IgD-negative memory B cell (primary cell): Measurements from ENCODE around the gene AKR1A1. TPM values are rescaled to one million over a fixed set of nuclear protein-coding genes. Genes with fewer than 3 reads are reported as not detected.

ENCODE experiments used
- H3K27ac Mint-ChIP-seq, 3 donors: one replicate each; pipeline ENCODE4 v1.8.0; 2020 to 2022; ENCODE audit warnings: mild to moderate bottlenecking in 3 of 3, mixed read lengths in 3 of 3, moderate library complexity in 1 of 3
- H3K27me3 Mint-ChIP-seq: one replicate; pipeline ENCODE4 v1.8.0; 2021; ENCODE audit warnings: mixed read lengths
- H3K36me3 Mint-ChIP-seq: one replicate; pipeline ENCODE4 v1.8.0; 2020; ENCODE audit warnings: mild to moderate bottlenecking, mixed read lengths
- H3K4me1 Mint-ChIP-seq, 3 donors: one replicate each; pipeline ENCODE4 v1.8.0; 2020 to 2022; ENCODE audit warnings: mixed read lengths in 3 of 3, mild to moderate bottlenecking in 1 of 3
- H3K4me3 Mint-ChIP-seq, 4 donors: one replicate each; pipeline ENCODE4 v1.8.0; 2020 to 2022; ENCODE audit warnings: mild to moderate bottlenecking in 4 of 4, mixed read lengths in 4 of 4, moderate library complexity in 3 of 4
- H3K9me3 Mint-ChIP-seq, 3 donors: one replicate each; pipeline ENCODE4 v1.8.0; 2020 to 2021; ENCODE audit warnings: mixed read lengths in 3 of 3, mild to moderate bottlenecking in 1 of 3
- polyA plus RNA-seq: library from polyadenylated mRNA; unstranded; fragments of 300-500 nt; fragmentation: Illumina TruSeq; gene quantifications from one replicate; pipeline ENCODE4 v1.2.3, GENCODE V29; 2021

The AKR1A1 gene
- polyA plus RNA-seq, 1 donor from 2014 or later, result 117 TPM

DNA sequence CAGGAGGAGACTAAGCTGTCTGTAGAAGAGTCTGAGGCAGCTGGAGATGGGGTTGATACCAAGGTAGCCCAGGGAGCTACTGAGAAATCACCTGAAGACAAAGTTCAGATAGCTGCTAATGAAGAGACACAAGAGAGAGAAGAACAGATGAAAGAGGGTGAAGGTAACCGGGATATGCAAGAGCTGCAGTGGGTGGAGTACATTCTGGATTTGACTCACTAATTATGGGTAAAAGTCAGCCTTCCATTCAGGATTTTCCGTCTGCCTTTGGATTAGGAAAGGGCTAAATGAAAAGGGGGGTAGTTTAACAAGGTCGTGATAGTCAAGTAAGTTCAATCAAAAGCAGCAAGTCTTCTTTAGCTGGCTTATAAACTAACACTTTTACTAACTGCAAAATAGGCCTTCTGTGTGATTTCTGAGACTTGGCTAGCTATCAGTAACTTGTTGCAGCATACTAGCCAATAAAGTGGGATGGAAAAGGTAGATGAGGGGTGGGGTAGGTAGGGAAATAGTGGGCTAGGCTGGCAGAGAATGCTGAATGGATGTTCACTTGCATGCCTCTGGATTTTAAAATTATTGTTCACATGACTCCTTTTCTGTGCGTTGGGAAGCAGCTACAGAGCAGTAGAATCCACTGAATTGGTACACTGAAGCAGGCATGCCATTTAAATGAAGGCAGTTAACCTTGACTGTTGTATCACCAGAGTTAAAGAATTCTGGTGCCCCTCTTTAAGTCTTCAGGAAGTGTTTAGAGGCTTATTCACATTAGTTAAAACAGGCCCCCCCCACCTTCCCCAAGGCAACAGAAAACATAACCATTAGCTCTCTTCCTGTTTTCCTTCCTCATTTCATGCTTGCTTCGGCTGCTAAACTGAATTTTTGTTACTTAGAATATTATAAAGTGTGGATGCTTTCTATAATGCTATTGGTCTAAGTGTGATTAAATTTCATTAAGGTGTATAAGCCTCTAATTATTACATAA is 57.8 kb downstream of the AKR1A1 start:
- H3K36me3 Mint-ChIP-seq, result peaks cover 19% of the 10 kb centered on the region
- peaks cover 27 to 38% (median 28%) of the 10 kb centered on the region in 3 donors for H3K4me1 Mint-ChIP-seq
- peak overlapping the region; percentile 22 to 92 (median 88) for H3K27ac Mint-ChIP-seq
- H3K4me3 Mint-ChIP-seq, result peak overlapping the region in 3 of 4 donors; percentile 1 to 93 (median 71)
- no peaks in the 10 kb centered on the region for H3K27me3 Mint-ChIP-seq
- H3K9me3 Mint-ChIP-seq, result no peaks in the 10 kb centered on the region

DNA sequence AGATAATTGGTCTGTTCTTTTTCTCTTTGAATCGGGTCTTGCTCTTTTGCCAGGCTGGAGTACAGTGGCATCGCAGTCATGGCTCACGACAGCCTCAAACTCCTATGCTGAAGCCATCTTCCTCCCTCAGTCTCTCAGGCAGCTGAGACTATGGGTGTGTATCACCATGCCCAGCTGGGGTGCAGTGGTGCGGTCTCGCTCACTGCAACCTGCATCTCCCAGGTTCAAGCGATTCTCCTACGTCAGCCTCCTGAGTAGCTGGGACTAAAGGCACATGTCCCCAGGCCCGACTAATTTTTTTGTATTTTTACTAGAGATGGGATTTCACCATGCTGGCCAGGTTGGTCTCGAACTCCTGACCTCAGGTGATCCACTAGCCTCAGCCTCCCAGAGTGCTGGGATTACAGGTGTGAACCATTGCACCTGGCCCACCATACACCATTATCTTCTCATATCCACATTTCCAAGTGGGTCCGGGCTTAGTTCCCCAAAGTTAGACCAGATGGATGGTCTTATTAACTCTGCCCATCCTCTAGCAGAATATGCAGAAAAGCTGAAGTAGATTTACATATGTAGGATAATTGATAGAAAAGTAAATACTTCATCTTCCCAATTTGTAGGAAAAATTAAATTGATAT is 60.1 kb downstream of the AKR1A1 start:
- H3K4me3 Mint-ChIP-seq, result no peak overlapping the region
- peaks cover 33 to 40% (median 37%) of the 10 kb centered on the region in 3 donors for H3K4me1 Mint-ChIP-seq
- peaks cover 8% of the 10 kb centered on the region for H3K36me3 Mint-ChIP-seq
- peak overlapping the region in 2 of 3 donors; percentile 14 to 80 for H3K27ac Mint-ChIP-seq
- H3K9me3 Mint-ChIP-seq, result no peaks in the 10 kb centered on the region
- H3K27me3 Mint-ChIP-seq, result no peaks in the 10 kb centered on the region

DNA sequence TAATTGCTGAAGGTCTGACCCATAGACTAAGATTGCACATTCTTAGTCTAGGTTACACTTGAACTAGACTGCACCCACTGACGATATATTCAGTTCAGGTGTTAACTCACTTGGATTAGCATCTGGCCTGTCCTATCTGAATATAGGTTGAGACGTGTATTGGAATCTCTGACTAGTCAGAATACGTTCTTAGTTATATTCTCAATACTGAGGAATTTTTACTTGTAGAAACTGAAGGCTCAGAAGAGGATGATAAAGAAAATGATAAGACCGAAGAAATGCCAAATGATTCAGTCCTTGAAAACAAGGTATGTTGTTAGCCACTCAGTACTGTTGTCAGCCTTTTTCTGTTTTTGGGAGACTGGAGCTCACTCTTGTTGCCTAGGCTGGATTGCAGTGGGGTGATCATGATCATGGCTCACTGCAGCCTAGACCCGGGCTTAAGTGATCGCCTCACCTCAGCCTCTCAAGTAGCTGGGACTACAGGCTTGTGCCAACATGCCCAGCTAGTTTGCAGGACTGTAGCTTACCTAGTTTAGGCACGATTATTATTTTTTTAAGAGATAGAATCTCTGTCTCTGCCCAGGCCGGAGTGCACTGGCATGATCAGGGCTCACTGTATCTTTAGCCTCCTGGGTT is 62.4 kb downstream of the AKR1A1 start:
- H3K27me3 Mint-ChIP-seq, result no peaks in the 10 kb centered on the region
- peaks cover 11% of the 10 kb centered on the region for H3K36me3 Mint-ChIP-seq
- H3K4me1 Mint-ChIP-seq, result peaks cover 30 to 31% (median 31%) of the 10 kb centered on the region in 3 donors
- H3K9me3 Mint-ChIP-seq, result no peaks in the 10 kb centered on the region
- no peak overlapping the region for H3K27ac Mint-ChIP-seq
- no peak overlapping the region for H3K4me3 Mint-ChIP-seq

DNA sequence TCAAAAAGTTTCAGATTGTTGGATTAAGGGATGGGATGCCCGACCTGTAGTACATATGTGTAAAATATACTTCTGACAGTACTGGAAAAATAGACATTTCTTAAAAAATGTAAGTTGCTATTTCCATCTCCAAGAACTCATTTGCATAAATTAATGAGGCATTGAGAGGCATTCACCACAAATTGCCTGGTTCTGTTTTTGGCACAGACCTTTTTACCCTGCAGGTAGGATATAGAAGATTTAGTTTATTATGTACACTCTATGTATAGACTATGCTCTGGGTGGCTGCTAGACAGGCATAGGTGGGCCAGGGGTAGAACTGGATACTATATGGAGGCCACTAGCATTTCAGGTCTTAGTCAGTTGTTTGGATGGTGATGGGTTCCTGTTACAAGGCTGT is 65.3 kb downstream of the AKR1A1 start:
- Mint-ChIP-seq H3K9me3 (no peaks in the 10 kb centered on the region), H3K27ac (peak overlapping the region in 1 of 3 donors; percentile 3), H3K36me3 (peaks cover 10% of the 10 kb centered on the region), H3K4me3 (peak overlapping the region in 2 of 4 donors; percentile 39 to 67), H3K27me3 (no peaks in the 10 kb centered on the region), H3K4me1 (peaks cover 14 to 17% (median 16%) of the 10 kb centered on the region in 3 donors)

DNA sequence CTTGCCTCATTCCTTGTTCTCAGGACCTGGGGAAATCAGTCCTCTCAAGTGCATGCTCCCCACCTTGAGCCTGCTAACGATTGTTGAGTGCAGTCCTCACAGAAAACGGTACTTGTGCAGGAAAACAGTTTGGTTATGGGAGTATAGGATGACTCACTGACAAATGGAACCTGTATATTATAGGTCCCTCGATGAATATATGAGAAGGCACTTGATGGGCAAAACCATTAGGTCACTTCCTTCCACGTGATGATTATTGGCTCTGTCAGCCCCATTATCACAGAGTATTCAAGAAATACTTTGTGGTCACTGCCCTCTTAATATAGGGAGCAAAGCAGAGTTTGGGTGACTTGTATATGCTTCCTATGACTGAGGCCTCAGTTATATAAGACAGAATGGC is 67.0 kb downstream of the AKR1A1 start:
- H3K4me3 Mint-ChIP-seq, result no peak overlapping the region
- peaks cover 14 to 17% (median 16%) of the 10 kb centered on the region in 3 donors for H3K4me1 Mint-ChIP-seq
- H3K36me3 Mint-ChIP-seq, result peaks cover 10% of the 10 kb centered on the region
- no peaks in the 10 kb centered on the region for H3K27me3 Mint-ChIP-seq
- H3K27ac Mint-ChIP-seq, result no peak overlapping the region
- no peaks in the 10 kb centered on the region for H3K9me3 Mint-ChIP-seq

GRCh38 chr1:45619149-45619921 is 68.7 kb downstream of the AKR1A1 start:
- H3K27me3 Mint-ChIP-seq, result no peaks in the 10 kb centered on the region
- H3K9me3 Mint-ChIP-seq, result no peaks in the 10 kb centered on the region
- H3K36me3 Mint-ChIP-seq, result peaks cover 7% of the 10 kb centered on the region
- H3K4me1 Mint-ChIP-seq, result peaks cover 14 to 17% (median 16%) of the 10 kb centered on the region in 3 donors
- no peak overlapping the region for H3K4me3 Mint-ChIP-seq
- H3K27ac Mint-ChIP-seq, result peak overlapping the region in 1 of 3 donors; percentile 67

Other genes with a start within 250 kb of the AKR1A1 start
- gene HPDL, start 223.9 kb upstream of the AKR1A1 start, polyA plus RNA-seq, result 1.3 TPM
- 18.6 TPM for gene TOE1, start 210.7 kb upstream of the AKR1A1 start, polyA plus RNA-seq
- 21.1 TPM for gene MUTYH, start 210.4 kb upstream of the AKR1A1 start, polyA plus RNA-seq
- 19.2 TPM for gene TESK2, start 59.7 kb upstream of the AKR1A1 start, polyA plus RNA-seq
- gene CCDC163, start 50.8 kb upstream of the AKR1A1 start, polyA plus RNA-seq, result 5.2 TPM
- gene MMACHC, start 50.5 kb upstream of the AKR1A1 start, polyA plus RNA-seq, result 1.5 TPM
- 264 TPM for gene PRDX1, start 28.9 kb upstream of the AKR1A1 start, polyA plus RNA-seq
- 116 TPM for gene NASP, start 33.2 kb downstream of the AKR1A1 start, polyA plus RNA-seq
- 0.60 TPM for gene CCDC17, start 73.2 kb downstream of the AKR1A1 start, polyA plus RNA-seq
- 83.4 TPM for gene GPBP1L1, start 135.7 kb downstream of the AKR1A1 start, polyA plus RNA-seq
- 43.8 TPM for gene TMEM69, start 137.4 kb downstream of the AKR1A1 start, polyA plus RNA-seq
- 11.0 TPM for gene IPP, start 199.8 kb downstream of the AKR1A1 start, polyA plus RNA-seq